ENCODE results near the gene IP6K2. TPM values are rescaled to one million over a fixed set of nuclear protein-coding genes. Genes with fewer than 3 reads are reported as not detected.

Gene IP6K2
- total and polyA plus RNA-seq, 10 donors = 62.1 to 105 (median 77.0) TPM

GRCh38 chr3:48648188-48648850 lies 68.7 kb downstream of the IP6K2 start:
- intact Hi-C loops (cut with DNase I; ENCODE audit: low total_unique reads) = no loop called here
- Histone ChIP-seq H3K27me3 (replicated peaks in 1 of 7) (no peaks in the 10 kb centered on the region), H3K9me3 (no peaks in the 10 kb centered on the region), H3K27ac (no peak overlapping the region), H3K36me3 (no peaks in the 10 kb centered on the region), H3K4me3 (no peak overlapping the region), H3K4me1 (no peaks in the 10 kb centered on the region)
- TF ChIP-seq POLR2AphosphoS5 (IDR thresholded peaks at IDR 0.05) (no peak), CTCF (IDR thresholded peaks at IDR 0.05 in 8 of 11, conservative IDR thresholded peaks at IDR 0.05 in 3 of 11) (no peak), POLR2A (IDR thresholded peaks at IDR 0.05) (no peak)
- WGBS, 5 donors = 86 to 93% (median 91%) methylated on average over 10 to 15 of the region's 15 CpGs
- DNase-seq = no peak

- WGBS, 5 donors = 86 to 94% (median 90%) methylated on average over 9 of the region's 9 CpGs
- no peaks in the 10 kb centered on the region for H3K4me1 ChIP-seq
- H3K36me3 ChIP-seq = no peaks in the 10 kb centered on the region
- no peak overlapping the region for H3K4me3 ChIP-seq
- intact Hi-C loops (cut with DNase I; ENCODE audit: low total_unique reads) = no loop called here
- TF ChIP-seq POLR2AphosphoS5 (IDR thresholded peaks at IDR 0.05) = no peak
- no peak for TF ChIP-seq POLR2A (IDR thresholded peaks at IDR 0.05)
- H3K9me3 ChIP-seq = no peaks in the 10 kb centered on the region
- no peaks in the 10 kb centered on the region for H3K27me3 ChIP-seq (replicated peaks in 1 of 7)
- DNase-seq = no peak
- H3K27ac ChIP-seq = no peak overlapping the region
Observed at GRCh38 chr3:48647714-48648113, 69.3 kb downstream of the IP6K2 start.

- no peak for DNase-seq
- no peaks in the 10 kb centered on the region for H3K4me1 ChIP-seq
- intact Hi-C loops (cut with DNase I; ENCODE audit: low total_unique reads) = no loop called here
- TF ChIP-seq POLR2A (IDR thresholded peaks at IDR 0.05) = no peak
- no peak for TF ChIP-seq CTCF (IDR thresholded peaks at IDR 0.05 in 8 of 11, conservative IDR thresholded peaks at IDR 0.05 in 3 of 11)
- TF ChIP-seq POLR2AphosphoS5 (IDR thresholded peaks at IDR 0.05) = no peak
- H3K4me3 ChIP-seq = no peak overlapping the region
- peaks cover 0 to 6% (median 0%) of the 10 kb centered on the region in 7 donors for H3K27me3 ChIP-seq (replicated peaks in 1 of 7)
- H3K36me3 ChIP-seq = no peaks in the 10 kb centered on the region
- H3K9me3 ChIP-seq = no peaks in the 10 kb centered on the region
- no peak overlapping the region for H3K27ac ChIP-seq
- WGBS, 5 donors = 90 to 94% (median 91%) methylated on average over 5 to 22 of the region's 22 CpGs
Observed at GRCh38 chr3:48644898-48645760, 71.9 kb downstream of the IP6K2 start.

- Histone ChIP-seq H3K27ac (no peak overlapping the region), H3K36me3 (no peaks in the 10 kb centered on the region), H3K27me3 (replicated peaks in 1 of 7) (peaks cover 0 to 6% (median 0%) of the 10 kb centered on the region in 7 donors), H3K4me3 (no peak overlapping the region), H3K9me3 (no peaks in the 10 kb centered on the region), H3K4me1 (no peaks in the 10 kb centered on the region)
- WGBS, 5 donors = 89 to 95% (median 91%) methylated on average over 11 to 12 of the region's 12 CpGs
- no peak for DNase-seq
- no peak for TF ChIP-seq CTCF (IDR thresholded peaks at IDR 0.05 in 8 of 11, conservative IDR thresholded peaks at IDR 0.05 in 3 of 11)
- no peak for TF ChIP-seq POLR2A (IDR thresholded peaks at IDR 0.05)
- intact Hi-C loops (cut with DNase I; ENCODE audit: low total_unique reads) = no loop called here
Observed at GRCh38 chr3:48642605-48643004, 74.4 kb downstream of the IP6K2 start.
